ENCODE data around the gene CD99L2. TPM values are rescaled to one million over a fixed set of nuclear protein-coding genes. Genes with fewer than 3 reads are reported as not detected.

The CD99L2 gene
- total RNA-seq, 1 experiment from 2014 or later, result 29.5 TPM

DNA sequence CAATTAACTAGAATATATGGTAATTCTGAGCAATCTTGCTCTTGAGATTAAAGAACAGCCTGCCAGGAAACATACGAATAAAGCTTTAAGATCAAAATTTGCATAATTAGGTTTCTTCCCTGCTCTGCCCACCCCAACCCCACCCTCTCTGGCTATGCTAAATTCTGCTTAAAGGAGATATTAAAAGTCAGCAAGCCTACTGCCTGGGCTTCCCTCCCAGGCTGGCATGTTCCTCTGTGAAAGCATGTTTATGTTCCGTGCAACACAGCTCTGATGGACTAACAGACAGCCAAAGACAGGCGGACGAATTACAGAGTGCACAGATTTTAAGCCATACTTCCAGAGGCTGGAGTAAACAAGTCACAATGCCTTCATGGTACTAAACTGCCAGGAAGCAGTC, 28.4 kb downstream of the CD99L2 start:
- intact Hi-C loops (cut with micrococcal nuclease; ENCODE audit: unreplicated experiment), result no loop called here
- CTCF ChIA-PET, result no interaction called here
- Histone ChIP-seq H3K36me3 (ENCODE audit: insufficient read depth, low read length, poor library complexity, severe bottlenecking) (no peaks in the 10 kb centered on the region), H3K27ac (ENCODE audit: low read depth, low read length, poor library complexity, severe bottlenecking) (no peak overlapping the region), H3K4me3 (ENCODE audit: low read depth, low read length, poor library complexity, severe bottlenecking) (no peak overlapping the region), H3K27me3 (replicated peaks; ENCODE audit: insufficient read depth, low read depth, low read length, poor library complexity) (no peaks in the 10 kb centered on the region), H3K9me3 (ENCODE audit: low read depth, low read length, poor library complexity, severe bottlenecking) (no peaks in the 10 kb centered on the region), H3K4me1 (ENCODE audit: insufficient read depth, low read length, poor library complexity, severe bottlenecking) (no peaks in the 10 kb centered on the region)
- POLR2A ChIA-PET (ENCODE audit: low non-redundant PET), result no interaction called here
- no TSS peak for BruUV-seq (replicated peaks)
- no peak for DNase-seq (ENCODE audit: low spot score)
- TF ChIP-seq, protein P1, sequence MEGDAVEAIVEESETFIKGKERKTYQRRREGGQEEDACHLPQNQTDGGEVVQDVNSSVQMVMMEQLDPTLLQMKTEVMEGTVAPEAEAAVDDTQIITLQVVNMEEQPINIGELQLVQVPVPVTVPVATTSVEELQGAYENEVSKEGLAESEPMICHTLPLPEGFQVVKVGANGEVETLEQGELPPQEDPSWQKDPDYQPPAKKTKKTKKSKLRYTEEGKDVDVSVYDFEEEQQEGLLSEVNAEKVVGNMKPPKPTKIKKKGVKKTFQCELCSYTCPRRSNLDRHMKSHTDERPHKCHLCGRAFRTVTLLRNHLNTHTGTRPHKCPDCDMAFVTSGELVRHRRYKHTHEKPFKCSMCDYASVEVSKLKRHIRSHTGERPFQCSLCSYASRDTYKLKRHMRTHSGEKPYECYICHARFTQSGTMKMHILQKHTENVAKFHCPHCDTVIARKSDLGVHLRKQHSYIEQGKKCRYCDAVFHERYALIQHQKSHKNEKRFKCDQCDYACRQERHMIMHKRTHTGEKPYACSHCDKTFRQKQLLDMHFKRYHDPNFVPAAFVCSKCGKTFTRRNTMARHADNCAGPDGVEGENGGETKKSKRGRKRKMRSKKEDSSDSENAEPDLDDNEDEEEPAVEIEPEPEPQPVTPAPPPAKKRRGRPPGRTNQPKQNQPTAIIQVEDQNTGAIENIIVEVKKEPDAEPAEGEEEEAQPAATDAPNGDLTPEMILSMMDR (conservative IDR thresholded peaks at IDR 0.05; ENCODE audit: low read depth, low read length), result no peak
- TF ChIP-seq EZH2 (IDR thresholded peaks at IDR 0.05; ENCODE audit: borderline replicate concordance, low read depth, low read length, poor library complexity, severe bottlenecking), result no peak

GRCh38 chrX:150869450-150869849, 29.0 kb downstream of the CD99L2 start:
- Histone ChIP-seq H3K27me3 (replicated peaks; ENCODE audit: insufficient read depth, low read depth, low read length, poor library complexity) (no peaks in the 10 kb centered on the region), H3K9me3 (ENCODE audit: low read depth, low read length, poor library complexity, severe bottlenecking) (no peaks in the 10 kb centered on the region), H3K27ac (ENCODE audit: low read depth, low read length, poor library complexity, severe bottlenecking) (no peak overlapping the region), H3K36me3 (ENCODE audit: insufficient read depth, low read length, poor library complexity, severe bottlenecking) (no peaks in the 10 kb centered on the region), H3K4me1 (ENCODE audit: insufficient read depth, low read length, poor library complexity, severe bottlenecking) (no peaks in the 10 kb centered on the region), H3K4me3 (ENCODE audit: low read depth, low read length, poor library complexity, severe bottlenecking) (no peak overlapping the region)
- intact Hi-C loops (cut with micrococcal nuclease; ENCODE audit: unreplicated experiment), result no loop called here
- DNase-seq (ENCODE audit: low spot score), result no peak
- BruUV-seq (replicated peaks), result no TSS peak
- ChIA-PET CTCF (no interaction called here), POLR2A (ENCODE audit: low non-redundant PET) (no interaction called here)
- TF ChIP-seq, protein P1 (conservative IDR thresholded peaks at IDR 0.05; ENCODE audit: low read depth, low read length), result no peak
- no peak for TF ChIP-seq EZH2 (IDR thresholded peaks at IDR 0.05; ENCODE audit: borderline replicate concordance, low read depth, low read length, poor library complexity, severe bottlenecking)

- no peak for TF ChIP-seq EZH2 (IDR thresholded peaks at IDR 0.05; ENCODE audit: borderline replicate concordance, low read depth, low read length, poor library complexity, severe bottlenecking)
- TF ChIP-seq, protein P1 (conservative IDR thresholded peaks at IDR 0.05; ENCODE audit: low read depth, low read length), result no peak
- ChIA-PET CTCF (no interaction called here), POLR2A (ENCODE audit: low non-redundant PET) (no interaction called here)
- BruUV-seq (replicated peaks), result no TSS peak
- DNase-seq (ENCODE audit: low spot score), result no peak
- H3K4me1 ChIP-seq (ENCODE audit: insufficient read depth, low read length, poor library complexity, severe bottlenecking), result no peaks in the 10 kb centered on the region
- H3K36me3 ChIP-seq (ENCODE audit: insufficient read depth, low read length, poor library complexity, severe bottlenecking), result no peaks in the 10 kb centered on the region
- H3K9me3 ChIP-seq (ENCODE audit: low read depth, low read length, poor library complexity, severe bottlenecking), result no peaks in the 10 kb centered on the region
- H3K27ac ChIP-seq (ENCODE audit: low read depth, low read length, poor library complexity, severe bottlenecking), result no peak overlapping the region
- no peaks in the 10 kb centered on the region for H3K27me3 ChIP-seq (replicated peaks; ENCODE audit: insufficient read depth, low read depth, low read length, poor library complexity)
- no peak overlapping the region for H3K4me3 ChIP-seq (ENCODE audit: low read depth, low read length, poor library complexity, severe bottlenecking)
- intact Hi-C loops (cut with micrococcal nuclease; ENCODE audit: unreplicated experiment), result no loop called here
Observed at GRCh38 chrX:150868625-150869024, 29.8 kb downstream of the CD99L2 start.

Measured in A673 (cell line).